ENCODE measurements around the gene PPCDC. TPM values are rescaled to one million over a fixed set of nuclear protein-coding genes. Genes with fewer than 3 reads are reported as not detected.

Gene PPCDC
- total RNA-seq, 1 donor from 2014 or later: 13.5 TPM

DNA sequence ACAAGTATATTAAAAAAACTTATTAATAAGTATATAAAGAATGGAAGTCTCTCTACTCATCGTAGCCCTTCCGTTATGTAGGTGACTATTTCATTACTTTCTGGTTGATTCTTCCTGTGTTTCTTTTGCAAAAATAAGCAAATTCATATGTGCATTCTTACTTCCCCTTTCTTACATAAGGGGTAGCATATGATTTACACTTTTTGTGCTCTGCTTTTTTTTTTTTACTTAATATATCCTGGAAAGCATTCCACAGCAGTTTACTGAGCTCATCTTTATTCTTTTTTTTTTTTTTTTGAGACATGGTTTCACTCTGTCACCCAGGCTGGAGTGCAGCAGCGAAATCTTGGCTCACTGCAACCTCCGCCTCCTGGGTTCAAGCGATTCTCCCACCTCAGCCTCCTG is 15.2 kb upstream of the PPCDC start:
- Mint-ChIP-seq H3K27ac (peak overlapping the region; percentile 86), H3K4me1 (peaks cover 44% of the 10 kb centered on the region), H3K4me3 (peak overlapping the region; percentile 56), H3K36me3 (ENCODE audit: low read depth) (no peaks in the 10 kb centered on the region), H3K27me3 (peaks cover 21% of the 10 kb centered on the region), H3K9me3 (no peaks in the 10 kb centered on the region)
- TF ChIP-seq, protein P1, sequence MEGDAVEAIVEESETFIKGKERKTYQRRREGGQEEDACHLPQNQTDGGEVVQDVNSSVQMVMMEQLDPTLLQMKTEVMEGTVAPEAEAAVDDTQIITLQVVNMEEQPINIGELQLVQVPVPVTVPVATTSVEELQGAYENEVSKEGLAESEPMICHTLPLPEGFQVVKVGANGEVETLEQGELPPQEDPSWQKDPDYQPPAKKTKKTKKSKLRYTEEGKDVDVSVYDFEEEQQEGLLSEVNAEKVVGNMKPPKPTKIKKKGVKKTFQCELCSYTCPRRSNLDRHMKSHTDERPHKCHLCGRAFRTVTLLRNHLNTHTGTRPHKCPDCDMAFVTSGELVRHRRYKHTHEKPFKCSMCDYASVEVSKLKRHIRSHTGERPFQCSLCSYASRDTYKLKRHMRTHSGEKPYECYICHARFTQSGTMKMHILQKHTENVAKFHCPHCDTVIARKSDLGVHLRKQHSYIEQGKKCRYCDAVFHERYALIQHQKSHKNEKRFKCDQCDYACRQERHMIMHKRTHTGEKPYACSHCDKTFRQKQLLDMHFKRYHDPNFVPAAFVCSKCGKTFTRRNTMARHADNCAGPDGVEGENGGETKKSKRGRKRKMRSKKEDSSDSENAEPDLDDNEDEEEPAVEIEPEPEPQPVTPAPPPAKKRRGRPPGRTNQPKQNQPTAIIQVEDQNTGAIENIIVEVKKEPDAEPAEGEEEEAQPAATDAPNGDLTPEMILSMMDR (IDR thresholded peaks at IDR 0.05): no peak
- ChIA-PET POLR2A (interaction anchor here (0.6 to 2.0 kb wide), 5 partner anchors 15 to 194 kb away, joined by 3 to 10 read pairs (median 4); partner anchors contain the start of genes PPCDC and RPP25), CTCF (no interaction called here)
- DNase-seq (no peak), ATAC-seq (ENCODE audit: low read depth) (peak; percentile 25)
- intact Hi-C loops (cut with micrococcal nuclease): loop anchor here (5.0 kb wide), 2 partner anchors 51 to 231 kb away; partner anchors contain the start of gene RPP25

DNA sequence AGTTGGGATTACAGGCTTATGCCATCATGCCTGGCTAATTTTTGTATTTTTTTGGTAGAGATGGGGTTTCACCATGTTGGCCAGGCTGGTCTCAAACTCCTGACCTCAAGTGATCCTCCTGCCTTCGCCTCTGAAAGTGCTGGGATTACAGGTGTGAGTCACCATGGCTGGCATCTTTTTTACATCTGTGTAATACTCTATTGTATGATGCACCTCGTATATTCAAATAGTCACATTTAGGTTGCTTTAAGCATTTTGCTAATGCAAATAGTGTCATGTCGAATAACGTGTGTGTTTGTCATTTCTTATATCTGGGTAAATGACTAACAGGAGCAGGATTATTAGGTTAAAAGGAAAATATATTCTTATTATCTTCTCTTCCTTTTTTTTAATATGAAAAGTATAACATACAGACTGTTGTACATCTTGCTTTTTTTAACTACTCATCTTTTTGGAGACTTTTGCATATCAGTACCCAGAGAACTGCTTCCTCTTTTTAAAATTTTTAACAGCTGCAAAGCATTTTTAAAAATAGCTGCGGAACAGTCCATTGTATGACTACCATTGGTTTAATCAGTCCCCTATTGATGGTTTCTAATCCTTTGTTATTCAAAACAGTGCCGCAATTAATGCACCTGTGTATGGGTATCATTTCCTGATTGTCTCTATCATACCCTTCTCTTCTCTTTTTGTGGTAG is 14.6 kb upstream of the PPCDC start:
- intact Hi-C loops (cut with micrococcal nuclease): loop anchor here (1.0 to 5.0 kb wide), 4 partner anchors 15 to 231 kb away; partner anchors contain the start of genes PPCDC and RPP25
- Mint-ChIP-seq H3K27me3 (peaks cover 20% of the 10 kb centered on the region), H3K4me3 (peak overlapping the region; percentile 56), H3K4me1 (peaks cover 44% of the 10 kb centered on the region), H3K36me3 (ENCODE audit: low read depth) (no peaks in the 10 kb centered on the region), H3K27ac (peak overlapping the region; percentile 86), H3K9me3 (no peaks in the 10 kb centered on the region)
- POLR2A ChIA-PET: interaction anchor here (0.6 to 2.0 kb wide), 7 partner anchors 15 to 334 kb away, joined by 3 to 10 read pairs (median 3); partner anchors contain the start of genes PPCDC and RPP25
- TF ChIP-seq, protein P1 (IDR thresholded peaks at IDR 0.05): no peak
- CTCF ChIA-PET: no interaction called here
- ATAC-seq (ENCODE audit: low read depth): peak; percentile 85
- DNase-seq: no peak

DNA sequence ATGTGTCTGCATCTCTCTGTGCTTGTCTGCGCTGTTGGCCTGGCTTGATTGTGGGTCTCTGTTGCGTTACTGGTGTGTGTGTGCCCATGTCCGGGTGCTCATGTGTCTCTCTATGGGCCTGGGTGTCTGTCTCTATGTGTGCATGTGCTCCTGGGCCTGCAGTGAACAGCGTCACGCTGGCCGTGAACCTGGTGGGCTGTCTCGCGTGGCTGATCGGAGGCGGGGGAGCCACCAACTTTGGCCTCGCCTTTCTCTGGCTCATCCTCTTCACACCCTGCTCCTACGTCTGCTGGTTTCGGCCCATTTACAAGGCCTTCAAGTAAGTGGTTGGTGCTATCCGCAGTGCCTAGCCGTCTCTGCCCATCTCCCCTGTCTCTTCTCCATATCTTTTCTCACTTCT is 7.0 kb upstream of the PPCDC start:
- intact Hi-C loops (cut with micrococcal nuclease): no loop called here
- DNase-seq: no peak
- H3K4me1 Mint-ChIP-seq: peaks cover 4% of the 10 kb centered on the region
- no peak overlapping the region for H3K27ac Mint-ChIP-seq
- peaks cover 41% of the 10 kb centered on the region for H3K27me3 Mint-ChIP-seq
- ChIA-PET POLR2A (no interaction called here), CTCF (interaction anchor here (1.2 kb wide), 1 partner anchor 642 kb away, joined by 3 read pairs; no protein-coding TSS in a partner anchor)
- H3K36me3 Mint-ChIP-seq (ENCODE audit: low read depth): no peaks in the 10 kb centered on the region
- no peak for ATAC-seq (ENCODE audit: low read depth)
- no peak overlapping the region for H3K4me3 Mint-ChIP-seq
- TF ChIP-seq, protein P1 (IDR thresholded peaks at IDR 0.05): no peak
- H3K9me3 Mint-ChIP-seq: no peaks in the 10 kb centered on the region

DNA sequence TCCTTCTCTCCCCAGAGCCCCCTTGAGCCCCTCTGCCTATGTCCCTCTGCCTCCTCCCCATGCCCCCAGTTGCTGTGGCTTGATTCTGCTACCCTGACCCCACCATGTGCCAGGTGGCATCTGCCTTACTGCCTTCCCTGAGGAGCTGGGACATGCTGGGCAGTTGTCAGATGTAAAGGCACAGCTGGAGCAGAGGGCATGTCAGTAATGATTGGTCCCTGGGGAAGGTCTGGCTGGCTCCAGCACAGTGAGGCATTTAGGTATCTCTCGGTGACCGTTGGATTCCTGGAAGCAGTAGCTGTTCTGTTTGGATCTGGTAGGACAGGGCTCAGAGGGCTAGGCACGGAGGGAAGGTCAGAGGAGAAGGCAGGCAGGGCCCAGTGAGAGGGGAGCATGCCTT is 3.5 kb upstream of the PPCDC start:
- Mint-ChIP-seq H3K27ac (peak overlapping the region; percentile 24), H3K9me3 (no peaks in the 10 kb centered on the region), H3K36me3 (ENCODE audit: low read depth) (no peaks in the 10 kb centered on the region), H3K27me3 (peaks cover 22% of the 10 kb centered on the region), H3K4me3 (no peak overlapping the region), H3K4me1 (peaks cover 9% of the 10 kb centered on the region)
- ATAC-seq (ENCODE audit: low read depth) (no peak), DNase-seq (no peak)
- ChIA-PET CTCF (no interaction called here), POLR2A (interaction anchor here (1.1 kb wide), 1 partner anchor 9 kb away, joined by 3 read pairs; no protein-coding TSS in a partner anchor)
- TF ChIP-seq, protein P1 (IDR thresholded peaks at IDR 0.05): no peak
- intact Hi-C loops (cut with micrococcal nuclease): loop anchor here (5.0 to 10.0 kb wide), 3 partner anchors 255 to 432 kb away; partner anchors contain the start of gene SIN3A

DNA sequence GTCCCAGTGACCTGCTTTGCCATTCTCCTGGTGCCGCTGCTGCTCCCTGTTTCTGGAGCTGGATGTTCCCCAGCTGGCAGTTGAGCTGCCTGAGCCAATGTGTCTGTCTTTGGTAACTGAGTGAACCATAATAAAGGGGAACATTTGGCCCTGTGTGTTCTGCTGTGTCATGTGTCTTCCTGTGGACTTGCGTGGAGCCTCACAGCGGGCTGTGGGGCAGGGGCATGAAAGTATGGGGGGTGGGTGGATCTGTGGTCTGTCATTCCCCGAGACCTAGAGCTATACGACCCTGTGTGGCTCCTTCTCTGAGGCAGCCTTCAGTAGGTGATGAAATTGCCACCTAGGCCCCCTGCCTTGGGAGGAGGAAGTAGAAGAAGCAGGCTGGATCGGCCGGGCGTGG is 2.0 kb upstream of the PPCDC start:
- CTCF ChIA-PET: no interaction called here
- Mint-ChIP-seq H3K27me3 (peaks cover 17% of the 10 kb centered on the region), H3K4me1 (peaks cover 9% of the 10 kb centered on the region), H3K36me3 (ENCODE audit: low read depth) (no peaks in the 10 kb centered on the region), H3K27ac (no peak overlapping the region), H3K4me3 (no peak overlapping the region), H3K9me3 (no peaks in the 10 kb centered on the region)
- DNase-seq (no peak), ATAC-seq (ENCODE audit: low read depth) (no peak)
- intact Hi-C loops (cut with micrococcal nuclease): loop anchor here (5.0 to 10.0 kb wide), 3 partner anchors 253 to 431 kb away; partner anchors contain the start of gene SIN3A
- POLR2A ChIA-PET: no interaction called here
- TF ChIP-seq, protein P1 (IDR thresholded peaks at IDR 0.05): no peak
